DOHH2 (cell line): ENCODE data around the gene HSD3B2.

Experiments
- H3F3A ChIP-seq: fragments of 200-600 bp; sonication (generic), shearing (Covaris generic); 2 replicates; pipeline ENCODE4 v1.6.0; 2016; ENCODE audit warnings: antibody characterized with exemption, mild to moderate bottlenecking; ENCODE audit not compliant: control insufficient read depth, insufficient read depth
- H3K27ac ChIP-seq: fragments of 200-600 bp; sonication (generic); 2 replicates; pipeline ENCODE4 v1.5.1; 2014; ENCODE audit warnings: low read depth, mild to moderate bottlenecking, low read length, moderate library complexity
- H3K27me3 ChIP-seq: fragments of 200-600 bp; sonication (generic); 2 replicates; pipeline ENCODE4 v1.6.1; 2014; ENCODE audit warnings: mild to moderate bottlenecking, low read length, mixed read lengths; ENCODE audit not compliant: control insufficient read depth
- H3K36me3 ChIP-seq: fragments of 200-600 bp; sonication (generic); 2 replicates; pipeline ENCODE4 v1.6.1; 2014; ENCODE audit warnings: mild to moderate bottlenecking, low read length, moderate library complexity, mixed read lengths; ENCODE audit not compliant: control insufficient read depth
- H3K4me1 ChIP-seq: fragments of 200-600 bp; sonication (generic); 2 replicates; pipeline ENCODE4 v1.6.1; 2014; ENCODE audit warnings: mild to moderate bottlenecking, low read length, mixed read lengths; ENCODE audit not compliant: control insufficient read depth
- H3K4me2 ChIP-seq: fragments of 200-600 bp; sonication (generic); 2 replicates; pipeline ENCODE4 v1.6.0; 2014; ENCODE audit warnings: mild to moderate bottlenecking, low read length, moderate library complexity
- H3K4me3 ChIP-seq: fragments of 200-600 bp; sonication (generic); 2 replicates; pipeline ENCODE4 v1.5.1; 2014; ENCODE audit warnings: mild to moderate bottlenecking, low read length, mixed read lengths
- H3K79me2 ChIP-seq: fragments of 200-600 bp; sonication (generic); 2 replicates; pipeline ENCODE4 v1.6.1; 2014; ENCODE audit warnings: mild to moderate bottlenecking, low read length, mixed read lengths; ENCODE audit not compliant: control insufficient read depth
- H3K9me2 ChIP-seq: fragments of 200-600 bp; sonication (generic); replicated peaks from 2 replicates; pipeline ENCODE4 v1.6.1; 2014; ENCODE audit warnings: mild to moderate bottlenecking, low read length, mixed read lengths; ENCODE audit not compliant: control insufficient read depth
- H3K9me3 ChIP-seq: fragments of 200-600 bp; sonication (generic); 2 replicates; pipeline ENCODE4 v1.6.1; 2014; ENCODE audit warnings: antibody characterized with exemption, low read length, mixed read lengths; ENCODE audit not compliant: control insufficient read depth, insufficient read depth
- H4K20me1 ChIP-seq: fragments of 200-600 bp; sonication (generic); 2 replicates; pipeline ENCODE4 v1.6.0; 2014; ENCODE audit warnings: low read depth, mild to moderate bottlenecking, antibody characterized with exemption, low read length, moderate library complexity; ENCODE audit not compliant: control insufficient read depth, insufficient read depth
- CTCF ChIP-seq: fragments of 200-600 bp; sonication (generic); IDR thresholded peaks from one replicate; pipeline ENCODE4 v1.5.1; 2014; ENCODE audit warnings: antibody characterized with exemption, mild to moderate bottlenecking, low read depth, low read length; ENCODE audit not compliant: poor library complexity, severe bottlenecking
- EZH2phosphoT487 ChIP-seq: fragments of 200-600 bp; sonication (generic); IDR thresholded peaks from 2 replicates; pipeline ENCODE4 v1.6.1; 2017; ENCODE audit warnings: borderline replicate concordance, mild to moderate bottlenecking, antibody characterized with exemption, low read length, moderate library complexity, mixed read lengths

The HSD3B2 gene

DNA sequence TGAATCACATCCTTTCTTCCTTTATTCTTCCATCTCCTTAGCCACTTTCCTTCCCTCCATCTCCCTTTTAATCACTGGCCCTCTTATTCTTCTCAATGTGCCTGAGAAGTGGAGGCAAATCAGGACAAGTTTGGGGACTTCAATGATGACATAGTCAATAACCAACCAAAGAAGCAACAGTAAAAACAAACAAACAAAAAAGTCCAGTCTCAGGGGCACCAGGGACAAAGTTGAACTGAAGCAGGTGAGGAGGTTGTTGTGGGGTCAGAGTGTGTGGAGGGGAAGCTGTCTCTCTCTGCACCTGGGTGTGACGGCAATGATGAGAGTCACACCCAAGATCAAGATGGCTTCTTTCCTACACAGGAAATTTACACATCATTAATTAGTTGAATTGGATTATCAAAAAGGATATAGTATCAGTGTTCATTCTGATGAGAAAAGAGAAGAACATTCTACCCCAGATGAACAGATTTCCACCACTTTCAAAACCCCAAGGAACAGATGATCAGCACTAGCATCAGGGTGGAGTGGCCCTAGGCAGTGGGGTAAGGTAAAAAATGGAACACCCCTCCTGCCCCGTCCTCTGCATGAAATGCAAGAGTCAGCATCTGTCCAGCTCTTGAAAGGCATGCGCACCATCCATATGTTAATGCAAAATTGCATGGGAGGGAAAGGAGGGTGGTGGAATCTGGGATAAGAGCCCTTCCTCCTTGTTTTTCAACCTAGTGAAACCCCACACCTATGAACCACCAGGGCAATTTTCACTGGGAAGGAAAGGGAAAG lies 32.6 kb downstream of the HSD3B2 start:
- Histone ChIP-seq H3K4me3 (no peak overlapping the region), H3K79me2 (no peaks in the 10 kb centered on the region), H3K27ac (no peak overlapping the region), H3K27me3 (no peaks in the 10 kb centered on the region), H3K9me2 (no peaks in the 10 kb centered on the region), H3K4me1 (no peaks in the 10 kb centered on the region), H3K36me3 (no peaks in the 10 kb centered on the region), H3K4me2 (no peak overlapping the region), H3K9me3 (no peaks in the 10 kb centered on the region; the same call in 1 of the 2 replicates), H3F3A (no peaks in the 10 kb centered on the region), H4K20me1 (no peaks in the 10 kb centered on the region)
- TF ChIP-seq CTCF (no peak), EZH2phosphoT487 (no peak)

DNA sequence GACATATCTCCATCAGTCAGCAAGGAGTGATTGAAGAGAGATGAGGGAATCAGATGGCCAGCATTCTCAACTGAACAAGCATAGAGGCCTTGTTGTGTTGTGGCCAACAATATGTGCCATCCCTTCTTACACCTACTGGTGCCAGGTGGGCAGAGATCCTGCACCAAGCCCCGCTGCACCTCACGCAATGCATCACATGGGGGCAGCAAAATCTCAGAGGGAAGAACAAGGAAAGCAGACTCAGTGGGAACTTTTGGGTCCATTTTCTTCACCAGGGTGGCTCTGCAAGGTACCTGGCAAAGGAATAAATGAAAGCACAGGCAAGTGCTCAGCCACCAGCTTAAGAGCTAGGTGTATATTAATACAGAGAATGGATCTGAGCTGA lies 33.2 kb downstream of the HSD3B2 start:
- Histone ChIP-seq H3K27me3 (no peaks in the 10 kb centered on the region), H3K27ac (no peak overlapping the region), H4K20me1 (no peaks in the 10 kb centered on the region), H3K4me3 (no peak overlapping the region), H3K36me3 (no peaks in the 10 kb centered on the region), H3K9me3 (no peaks in the 10 kb centered on the region; the same call in 1 of the 2 replicates), H3F3A (no peaks in the 10 kb centered on the region), H3K4me2 (no peak overlapping the region), H3K4me1 (no peaks in the 10 kb centered on the region), H3K9me2 (no peaks in the 10 kb centered on the region), H3K79me2 (no peaks in the 10 kb centered on the region)
- no peak for TF ChIP-seq CTCF
- no peak for TF ChIP-seq EZH2phosphoT487

GRCh38 chr1:119449971-119450370 lies 35.0 kb downstream of the HSD3B2 start:
- no peaks in the 10 kb centered on the region; the same call in 1 of the 2 replicates for H3K9me3 ChIP-seq
- H3F3A ChIP-seq, result no peaks in the 10 kb centered on the region
- H3K9me2 ChIP-seq, result no peaks in the 10 kb centered on the region
- no peak overlapping the region for H3K4me2 ChIP-seq
- TF ChIP-seq CTCF (no peak), EZH2phosphoT487 (no peak)
- H4K20me1 ChIP-seq, result no peaks in the 10 kb centered on the region
- H3K27me3 ChIP-seq, result no peaks in the 10 kb centered on the region
- no peaks in the 10 kb centered on the region for H3K36me3 ChIP-seq
- no peak overlapping the region for H3K4me3 ChIP-seq
- H3K79me2 ChIP-seq, result no peaks in the 10 kb centered on the region
- H3K4me1 ChIP-seq, result no peaks in the 10 kb centered on the region
- no peak overlapping the region for H3K27ac ChIP-seq
